Measurements from ENCODE around the gene PTPRG. TPM values are rescaled to one million over a fixed set of nuclear protein-coding genes. Genes with fewer than 3 reads are reported as not detected.
A peak's percentile ranks its signal among the peaks of the same experiment; 100 is the strongest.

Gene PTPRG
- total RNA-seq, 1 experiment from 2014 or later, result 69.3 TPM

DNA sequence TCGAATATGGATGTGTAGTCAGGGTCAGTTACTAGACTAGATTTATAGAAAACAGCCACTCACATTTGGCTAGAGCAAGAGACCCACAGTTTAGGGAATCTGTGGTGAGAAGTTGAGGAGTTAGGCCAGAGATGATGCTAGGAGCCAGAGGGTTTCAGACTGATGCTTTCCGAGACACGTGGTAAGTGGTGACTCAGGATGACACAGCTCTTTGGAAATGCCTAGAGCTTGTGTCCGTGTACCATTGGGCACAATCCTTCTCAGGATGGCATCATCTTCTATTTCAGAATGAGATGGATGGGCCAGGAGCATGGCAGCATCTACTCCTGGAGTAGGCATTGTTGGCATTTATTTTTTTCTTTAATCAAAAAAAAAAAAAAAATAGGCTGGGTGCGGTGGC is 28.5 kb downstream of the PTPRG start:
- DNase-seq, result no peak
- no peaks in the 10 kb centered on the region for H3K9me3 Mint-ChIP-seq

More for the DNA sequence above, 28.5 kb downstream of the PTPRG start:
- Histone ChIP-seq H2BK120ac (ENCODE audit: low read depth, low read length, poor library complexity, severe bottlenecking) (no peak overlapping the region), H3K18ac (ENCODE audit: insufficient read length, low read depth, low read length) (no peak overlapping the region), H3K56ac (ENCODE audit: insufficient read length, low read depth, low read length) (no peak overlapping the region), H2BK5ac (ENCODE audit: insufficient read length, low read length) (no peak overlapping the region), H2BK12ac (ENCODE audit: insufficient read length, low read depth, low read length) (no peak overlapping the region), H4K20me1 (ENCODE audit: control insufficient read depth, insufficient read depth, insufficient read length) (no peaks in the 10 kb centered on the region), H3K14ac (ENCODE audit: insufficient read depth, low read length) (no peak overlapping the region), H4K91ac (ENCODE audit: insufficient read length, low read depth, low read length) (no peak overlapping the region), H2BK15ac (ENCODE audit: low read depth, low read length) (no peak overlapping the region), H3K27me3 (ENCODE audit: insufficient read depth, low read length) (no peaks in the 10 kb centered on the region), H2BK20ac (ENCODE audit: low read depth, low read length, poor library complexity, severe bottlenecking) (no peak overlapping the region), H4K8ac (replicated peaks; ENCODE audit: insufficient read length, low read depth, low read length) (no peak overlapping the region), H3T11ph (ENCODE audit: low read length) (no peak overlapping the region), H4K5ac (ENCODE audit: insufficient read length, low read depth, low read length) (no peak overlapping the region), H3K23me2 (ENCODE audit: insufficient read length, low read depth, low read length, poor library complexity, severe bottlenecking) (no peaks in the 10 kb centered on the region), H3K4me2 (ENCODE audit: insufficient read depth, insufficient read length, low read length) (no peak overlapping the region), H3K79me2 (ENCODE audit: insufficient read depth, low read length) (peaks cover 63% of the 10 kb centered on the region), H3K9ac (ENCODE audit: extremely low read depth, insufficient read length, low read length) (no peak overlapping the region), H3K4me1 (ENCODE audit: insufficient read depth, low read length) (peaks cover 20% of the 10 kb centered on the region; the same call in 1 of the 2 replicates), H3K9me3 (ENCODE audit: control insufficient read depth, low read depth, low read length) (no peaks in the 10 kb centered on the region), H2AK5ac (ENCODE audit: insufficient read length, low read length) (no peak overlapping the region), H3K79me1 (ENCODE audit: insufficient read depth, low read depth, low read length, poor library complexity, severe bottlenecking) (peaks cover 13% of the 10 kb centered on the region), H3K23ac (ENCODE audit: insufficient read length, low read depth, low read length) (no peak overlapping the region), H3K27ac (ENCODE audit: insufficient read length, low read depth, low read length) (no peak overlapping the region), H3K4ac (ENCODE audit: low read depth, low read length) (no peak overlapping the region), H2AFZ (ENCODE audit: low read length) (no peak overlapping the region)
- peak overlapping the region in 1 of 3 experiments; percentile 6; a peak in 1 of 7 replicates for H3K27ac Mint-ChIP-seq
- peaks cover 13 to 36% (median 18%) of the 10 kb centered on the region in 3 experiments; a peak in 6 of 7 replicates for H3K36me3 Mint-ChIP-seq (ENCODE audit: insufficient read depth in 1 of 3, low read depth in 3 of 3)
- no CpG with 5 or more reads among the region's 5 CpGs for WGBS (ENCODE audit: extremely low coverage, insufficient read length, low lambda C conversion rate)
- H3K4me3 Mint-ChIP-seq, result no peak overlapping the region
- H3K4me1 Mint-ChIP-seq, result peaks cover 40 to 49% of the 10 kb centered on the region in 2 experiments
- TF ChIP-seq, protein P1, sequence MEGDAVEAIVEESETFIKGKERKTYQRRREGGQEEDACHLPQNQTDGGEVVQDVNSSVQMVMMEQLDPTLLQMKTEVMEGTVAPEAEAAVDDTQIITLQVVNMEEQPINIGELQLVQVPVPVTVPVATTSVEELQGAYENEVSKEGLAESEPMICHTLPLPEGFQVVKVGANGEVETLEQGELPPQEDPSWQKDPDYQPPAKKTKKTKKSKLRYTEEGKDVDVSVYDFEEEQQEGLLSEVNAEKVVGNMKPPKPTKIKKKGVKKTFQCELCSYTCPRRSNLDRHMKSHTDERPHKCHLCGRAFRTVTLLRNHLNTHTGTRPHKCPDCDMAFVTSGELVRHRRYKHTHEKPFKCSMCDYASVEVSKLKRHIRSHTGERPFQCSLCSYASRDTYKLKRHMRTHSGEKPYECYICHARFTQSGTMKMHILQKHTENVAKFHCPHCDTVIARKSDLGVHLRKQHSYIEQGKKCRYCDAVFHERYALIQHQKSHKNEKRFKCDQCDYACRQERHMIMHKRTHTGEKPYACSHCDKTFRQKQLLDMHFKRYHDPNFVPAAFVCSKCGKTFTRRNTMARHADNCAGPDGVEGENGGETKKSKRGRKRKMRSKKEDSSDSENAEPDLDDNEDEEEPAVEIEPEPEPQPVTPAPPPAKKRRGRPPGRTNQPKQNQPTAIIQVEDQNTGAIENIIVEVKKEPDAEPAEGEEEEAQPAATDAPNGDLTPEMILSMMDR (conservative IDR thresholded peaks at IDR 0.05), result no peak
- H3K27me3 Mint-ChIP-seq (ENCODE audit: low read depth), result no peaks in the 10 kb centered on the region
